ENCODE data around the gene IL10RA. TPM values are rescaled to one million over a fixed set of nuclear protein-coding genes. Genes with fewer than 3 reads are reported as not detected.

Gene IL10RA
- total and polyA plus RNA-seq, 3 donors from 2014 or later, result 3.6 to 12.8 (median 7.6) TPM

GRCh38 chr11:118018401-118018800 lies 32.2 kb downstream of the IL10RA start:
- H3K9me3 ChIP-seq, result no peaks in the 10 kb centered on the region
- no peak for TF ChIP-seq CTCF (IDR thresholded peaks at IDR 0.05)
- TF ChIP-seq POLR2A (IDR thresholded peaks at IDR 0.05), result no peak
- 71 to 88% methylated on average over 2 of the region's 2 CpGs for WGBS, 2 donors

DNA sequence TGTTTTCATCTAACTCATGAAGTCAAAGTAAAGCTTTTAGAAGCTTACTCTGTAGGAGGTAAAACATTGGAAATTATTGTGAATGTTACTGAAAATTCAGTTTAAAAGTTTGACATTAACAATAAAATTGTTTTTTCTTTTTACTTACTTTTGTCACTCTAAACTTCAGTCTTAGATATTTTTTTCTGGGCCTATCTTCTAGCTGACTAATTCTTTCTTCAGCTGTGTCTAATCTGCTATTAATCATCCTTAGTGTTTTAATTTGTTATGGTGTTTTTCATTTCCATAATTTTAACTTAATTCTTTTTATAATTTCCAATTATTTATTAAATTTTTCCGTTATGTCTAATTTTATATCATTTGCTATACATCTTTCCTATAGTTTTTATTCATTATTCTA lies 35.0 kb downstream of the IL10RA start:
- no peaks in the 10 kb centered on the region for H3K27me3 ChIP-seq
- no peak for DNase-seq
- TF ChIP-seq CTCF (IDR thresholded peaks at IDR 0.05) (no peak), POLR2A (IDR thresholded peaks at IDR 0.05) (no peak)
- WGBS, 2 donors, result 94 to 96% methylated on average over 1 of the region's 1 CpG
- no peaks in the 10 kb centered on the region for H3K36me3 ChIP-seq (ENCODE audit: low read depth, missing control alignments)
- H3K4me1 ChIP-seq, result no peaks in the 10 kb centered on the region
- H3K4me3 ChIP-seq, result no peak overlapping the region
- no peaks in the 10 kb centered on the region for H3K9me3 ChIP-seq
- intact Hi-C loops (cut with DNase I; ENCODE audit: low total_unique reads), result no loop called here
- no peak overlapping the region for H3K27ac ChIP-seq

More at GRCh38 chr11:118018401-118018800, 32.2 kb downstream of the IL10RA start:
- intact Hi-C loops (cut with DNase I; ENCODE audit: low total_unique reads), result no loop called here
- H3K27ac ChIP-seq, result no peak overlapping the region
- H3K36me3 ChIP-seq (ENCODE audit: low read depth, missing control alignments), result no peaks in the 10 kb centered on the region
- H3K4me3 ChIP-seq, result no peak overlapping the region
- H3K27me3 ChIP-seq, result no peaks in the 10 kb centered on the region
- H3K4me1 ChIP-seq, result no peaks in the 10 kb centered on the region
- no peak for DNase-seq

- Histone ChIP-seq H3K9me3 (no peaks in the 10 kb centered on the region), H3K27me3 (no peaks in the 10 kb centered on the region), H3K36me3 (ENCODE audit: low read depth, missing control alignments) (no peaks in the 10 kb centered on the region), H3K4me3 (no peak overlapping the region), H3K4me1 (no peaks in the 10 kb centered on the region), H3K27ac (no peak overlapping the region)
- WGBS, 2 donors, result 89 to 93% methylated on average over 4 of the region's 4 CpGs
- no peak for DNase-seq
- intact Hi-C loops (cut with DNase I; ENCODE audit: low total_unique reads), result no loop called here
- TF ChIP-seq CTCF (IDR thresholded peaks at IDR 0.05) (no peak), POLR2A (IDR thresholded peaks at IDR 0.05) (no peak)
Observed at GRCh38 chr11:118027694-118028093, 41.5 kb downstream of the IL10RA start.

DNA sequence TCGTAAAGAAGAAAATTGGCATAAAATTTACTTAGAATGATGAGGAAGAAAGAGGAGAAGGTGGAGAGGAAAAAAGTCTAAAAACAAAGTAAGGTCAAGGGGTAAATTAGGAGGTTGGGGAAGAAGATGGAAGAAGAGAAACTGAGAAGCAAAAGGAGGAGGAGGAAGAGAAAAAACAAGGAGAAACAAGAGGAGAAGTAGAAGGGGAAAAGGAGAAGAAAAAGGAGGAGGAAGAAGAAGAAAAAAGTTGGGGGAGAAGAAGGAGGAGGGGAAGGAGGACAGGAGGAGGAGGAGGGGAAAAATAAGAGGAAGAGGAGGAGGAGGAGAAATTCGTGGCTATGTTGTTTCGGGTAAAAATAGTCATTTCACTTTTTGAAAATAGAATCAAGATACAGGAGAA lies 42.4 kb downstream of the IL10RA start:
- Histone ChIP-seq H3K4me3 (no peak overlapping the region), H3K27ac (no peak overlapping the region), H3K27me3 (no peaks in the 10 kb centered on the region), H3K9me3 (no peaks in the 10 kb centered on the region), H3K4me1 (no peaks in the 10 kb centered on the region), H3K36me3 (ENCODE audit: low read depth, missing control alignments) (no peaks in the 10 kb centered on the region)
- intact Hi-C loops (cut with DNase I; ENCODE audit: low total_unique reads), result no loop called here
- WGBS, 2 donors, result 75 to 82% methylated on average over 3 of the region's 3 CpGs
- no peak for DNase-seq
- TF ChIP-seq POLR2A (IDR thresholded peaks at IDR 0.05), result no peak
- TF ChIP-seq CTCF (IDR thresholded peaks at IDR 0.05), result no peak

DNA sequence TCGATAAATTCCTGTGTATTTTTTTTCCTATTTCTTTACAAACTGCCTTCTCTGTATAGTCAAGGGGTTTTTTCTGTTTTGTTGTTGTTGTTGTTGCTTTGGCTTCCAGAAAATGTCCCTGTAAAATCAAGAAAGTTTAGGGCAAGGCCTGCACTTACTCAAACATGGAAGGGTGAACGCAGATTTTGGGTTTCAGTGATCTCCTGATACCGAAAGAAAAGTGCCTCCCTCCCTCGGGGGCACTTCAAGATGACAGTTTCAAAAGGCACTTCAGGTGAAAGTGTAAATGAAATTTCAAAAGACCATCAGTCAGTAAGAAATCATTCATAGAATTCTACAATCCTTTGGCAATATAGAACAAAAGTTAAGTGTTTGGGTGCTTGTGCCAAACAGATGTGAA lies 47.2 kb downstream of the IL10RA start:
- intact Hi-C loops (cut with DNase I; ENCODE audit: low total_unique reads), result no loop called here
- Histone ChIP-seq H3K4me3 (no peak overlapping the region), H3K9me3 (no peaks in the 10 kb centered on the region), H3K27ac (no peak overlapping the region), H3K27me3 (no peaks in the 10 kb centered on the region), H3K36me3 (ENCODE audit: low read depth, missing control alignments) (no peaks in the 10 kb centered on the region), H3K4me1 (no peaks in the 10 kb centered on the region)
- no peak for DNase-seq
- TF ChIP-seq CTCF (IDR thresholded peaks at IDR 0.05) (no peak), POLR2A (IDR thresholded peaks at IDR 0.05) (no peak)
- WGBS, 2 donors, result 90 to 91% methylated on average over 4 of the region's 4 CpGs
